Neutrophil (primary cell): ENCODE measurements around the gene MYO3B.

Experiments
- H3K27ac ChIP-seq: fragments of 200-600 bp; sonication (generic); 2 replicates; pipeline ENCODE4 v1.5.1; 2016; ENCODE audit warnings: mild to moderate bottlenecking, moderate library complexity
- H3K27me3 ChIP-seq: fragments of 200-600 bp; sonication (generic); 2 replicates; pipeline ENCODE4 v1.6.0; 2016; ENCODE audit warnings: mild to moderate bottlenecking
- H3K36me3 ChIP-seq: fragments of 200-600 bp; sonication (generic); 2 replicates; pipeline ENCODE4 v1.5.1; 2017
- H3K4me1 ChIP-seq, 2 experiments: fragments of 200-600 bp in 1 of 2; sonication (generic) in 1 of 2; 1 replicate in 1 of 2; 2 replicates in 1 of 2; pipeline versions ENCODE4 v1.5.1 to v1.6.1; 2013 to 2016; ENCODE audit warnings: low read depth in 1 of 2, low read length in 1 of 2, mild to moderate bottlenecking in 1 of 2, moderate library complexity in 1 of 2; ENCODE audit not compliant: control insufficient read depth in 1 of 2, insufficient read depth in 1 of 2
- H3K4me3 ChIP-seq, 2 experiments: fragments of 200-600 bp in 1 of 2; sonication (generic) in 1 of 2; 1 replicate in 1 of 2; 2 replicates in 1 of 2; pipeline ENCODE4 v1.5.1; 2013 to 2016; ENCODE audit warnings: low read depth in 1 of 2, low read length in 1 of 2, mild to moderate bottlenecking in 1 of 2, moderate library complexity in 1 of 2
- H3K9me3 ChIP-seq: fragments of 200-600 bp; sonication (generic); 2 replicates; pipeline ENCODE4 v1.5.1; 2016
- CTCF ChIP-seq: fragments of 200-600 bp; sonication (generic); IDR thresholded peaks from 2 replicates; pipeline ENCODE4 v1.5.1; 2016; ENCODE audit warnings: antibody characterized with exemption

Gene MYO3B

GRCh38 chr2:170147576-170147975, 30.4 kb upstream of the MYO3B start:
- Histone ChIP-seq H3K9me3 (no peaks in the 10 kb centered on the region), H3K27me3 (no peaks in the 10 kb centered on the region), H3K27ac (no peak overlapping the region), H3K36me3 (no peaks in the 10 kb centered on the region), H3K4me1 (no peaks in the 10 kb centered on the region), H3K4me3 (no peak overlapping the region)
- TF ChIP-seq CTCF: no peak

GRCh38 chr2:170148161-170148560, 29.8 kb upstream of the MYO3B start:
- H3K4me1 ChIP-seq: no peaks in the 10 kb centered on the region
- H3K27ac ChIP-seq: no peak overlapping the region
- TF ChIP-seq CTCF: no peak
- no peaks in the 10 kb centered on the region for H3K27me3 ChIP-seq
- H3K9me3 ChIP-seq: no peaks in the 10 kb centered on the region
- H3K36me3 ChIP-seq: no peaks in the 10 kb centered on the region
- no peak overlapping the region for H3K4me3 ChIP-seq

GRCh38 chr2:170152421-170152820, 25.5 kb upstream of the MYO3B start:
- no peaks in the 10 kb centered on the region for H3K9me3 ChIP-seq
- no peaks in the 10 kb centered on the region for H3K36me3 ChIP-seq
- H3K27ac ChIP-seq: no peak overlapping the region
- no peak overlapping the region for H3K4me3 ChIP-seq
- no peak for TF ChIP-seq CTCF
- H3K27me3 ChIP-seq: no peaks in the 10 kb centered on the region
- H3K4me1 ChIP-seq: no peaks in the 10 kb centered on the region

GRCh38 chr2:170155022-170155722, 22.8 kb upstream of the MYO3B start:
- Histone ChIP-seq H3K27ac (no peak overlapping the region), H3K4me3 (no peak overlapping the region)
- TF ChIP-seq CTCF: no peak

GRCh38 chr2:170155723-170156253, 22.2 kb upstream of the MYO3B start:
- Histone ChIP-seq H3K4me3 (no peak overlapping the region), H3K4me1 (no peaks in the 10 kb centered on the region), H3K9me3 (no peaks in the 10 kb centered on the region), H3K27ac (no peak overlapping the region), H3K36me3 (no peaks in the 10 kb centered on the region), H3K27me3 (no peaks in the 10 kb centered on the region)
- TF ChIP-seq CTCF: no peak

More at GRCh38 chr2:170155022-170155722, 22.8 kb upstream of the MYO3B start:
- H3K27me3 ChIP-seq: no peaks in the 10 kb centered on the region
- H3K4me1 ChIP-seq: no peaks in the 10 kb centered on the region
- H3K36me3 ChIP-seq: no peaks in the 10 kb centered on the region
- H3K9me3 ChIP-seq: no peaks in the 10 kb centered on the region
